ENCODE results near the gene DBP.

DNA sequence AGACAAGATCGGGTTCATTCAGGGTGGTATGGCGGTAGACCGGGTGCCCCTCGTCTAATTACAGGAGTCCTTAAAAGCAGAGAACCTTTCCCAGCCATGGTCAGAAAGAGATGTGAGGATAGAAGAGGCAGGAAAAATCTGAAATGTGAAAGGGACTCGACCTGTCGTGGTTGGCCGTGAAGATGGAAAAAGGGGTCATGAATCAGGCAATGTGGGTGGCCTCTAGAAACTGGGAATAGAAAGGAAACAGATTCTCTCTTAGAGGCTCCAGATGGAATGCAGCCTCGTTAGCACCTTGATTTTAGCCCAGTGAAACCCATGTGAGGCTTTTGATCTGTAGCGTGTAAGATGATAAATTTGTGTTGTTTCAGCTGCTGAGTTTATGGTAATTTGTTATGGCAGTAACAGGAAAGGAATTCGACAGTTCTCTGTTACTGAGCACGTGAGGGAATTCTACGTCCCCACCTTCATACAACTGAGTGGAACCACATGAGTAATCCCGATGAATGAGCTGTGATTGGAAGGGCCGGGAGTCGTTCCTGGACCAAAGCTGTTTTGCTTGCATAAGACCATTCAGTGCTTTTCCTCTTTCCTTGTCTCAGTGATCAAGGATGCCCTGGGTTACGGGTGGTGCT, 19.8 kb upstream of the DBP start:
- TF ChIP-seq, protein P1, sequence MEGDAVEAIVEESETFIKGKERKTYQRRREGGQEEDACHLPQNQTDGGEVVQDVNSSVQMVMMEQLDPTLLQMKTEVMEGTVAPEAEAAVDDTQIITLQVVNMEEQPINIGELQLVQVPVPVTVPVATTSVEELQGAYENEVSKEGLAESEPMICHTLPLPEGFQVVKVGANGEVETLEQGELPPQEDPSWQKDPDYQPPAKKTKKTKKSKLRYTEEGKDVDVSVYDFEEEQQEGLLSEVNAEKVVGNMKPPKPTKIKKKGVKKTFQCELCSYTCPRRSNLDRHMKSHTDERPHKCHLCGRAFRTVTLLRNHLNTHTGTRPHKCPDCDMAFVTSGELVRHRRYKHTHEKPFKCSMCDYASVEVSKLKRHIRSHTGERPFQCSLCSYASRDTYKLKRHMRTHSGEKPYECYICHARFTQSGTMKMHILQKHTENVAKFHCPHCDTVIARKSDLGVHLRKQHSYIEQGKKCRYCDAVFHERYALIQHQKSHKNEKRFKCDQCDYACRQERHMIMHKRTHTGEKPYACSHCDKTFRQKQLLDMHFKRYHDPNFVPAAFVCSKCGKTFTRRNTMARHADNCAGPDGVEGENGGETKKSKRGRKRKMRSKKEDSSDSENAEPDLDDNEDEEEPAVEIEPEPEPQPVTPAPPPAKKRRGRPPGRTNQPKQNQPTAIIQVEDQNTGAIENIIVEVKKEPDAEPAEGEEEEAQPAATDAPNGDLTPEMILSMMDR (IDR thresholded peaks at IDR 0.05; ENCODE audit: low read depth, low read length, poor library complexity, severe bottlenecking): no peak
- no peak for TF ChIP-seq EZH2phosphoT487 (IDR thresholded peaks at IDR 0.05; ENCODE audit: borderline replicate concordance, low read length)
